Activated T-cell treated with anti-CD3 and anti-CD28 coated beads for 48 hours (primary cell): Measurements from ENCODE around the gene ERGIC1.

Source experiments
- DNase-seq: peaks from one replicate; pipeline ENCODE4 v3.0.0-alpha.2; 2020; ENCODE audit warnings: low read depth

ERGIC1 gene

GRCh38 chr5:172902497-172903472, 68.7 kb downstream of the ERGIC1 start:
- no peak for DNase-seq

- no peak for DNase-seq
Observed at GRCh38 chr5:172903790-172904189, 69.7 kb downstream of the ERGIC1 start.

- DNase-seq: no peak
Observed at GRCh38 chr5:172904312-172904642, 70.2 kb downstream of the ERGIC1 start.

- DNase-seq: no peak
Observed at GRCh38 chr5:172904643-172905345, 70.7 kb downstream of the ERGIC1 start.

- no peak for DNase-seq
Observed at GRCh38 chr5:172905346-172906140, 71.5 kb downstream of the ERGIC1 start.

- no peak for DNase-seq
Observed at GRCh38 chr5:172906436-172906835, 72.4 kb downstream of the ERGIC1 start.

GRCh38 chr5:172906888-172907287, 72.8 kb downstream of the ERGIC1 start:
- DNase-seq: no peak

- DNase-seq: no peak
Observed at GRCh38 chr5:172907657-172908056, 73.6 kb downstream of the ERGIC1 start.

- DNase-seq: no peak
Observed at GRCh38 chr5:172908662-172909061, 74.6 kb downstream of the ERGIC1 start.

- no peak for DNase-seq
Observed at GRCh38 chr5:172909931-172910502, 76.0 kb downstream of the ERGIC1 start.

- DNase-seq: no peak
Observed at GRCh38 chr5:172910828-172911627, 77.0 kb downstream of the ERGIC1 start.

- DNase-seq: no peak
Observed at GRCh38 chr5:172911628-172911880, 77.5 kb downstream of the ERGIC1 start.

- DNase-seq: no peak
Observed at GRCh38 chr5:172911976-172912375, 77.9 kb downstream of the ERGIC1 start.

GRCh38 chr5:172913117-172913850, 79.2 kb downstream of the ERGIC1 start:
- no peak for DNase-seq

- no peak for DNase-seq
Observed at GRCh38 chr5:172915514-172915913, 81.5 kb downstream of the ERGIC1 start.

GRCh38 chr5:172918421-172919371, 84.6 kb downstream of the ERGIC1 start:
- no peak for DNase-seq

- DNase-seq: no peak
Observed at GRCh38 chr5:172919525-172920446, 85.7 kb downstream of the ERGIC1 start.

- DNase-seq: no peak
Observed at GRCh38 chr5:172920447-172920849, 86.4 kb downstream of the ERGIC1 start.

GRCh38 chr5:172920995-172921394, 86.9 kb downstream of the ERGIC1 start:
- no peak for DNase-seq
